Activated CD8-positive, alpha-beta memory T cell treated with anti-CD3 and anti-CD28 coated beads, Interleukin-2, amount 50 U/mL, for 4 hours (primary cell): Measurements from ENCODE around the gene KANSL1L.
"Not testable (repeated sequence)": the region's sequence is repeated elsewhere in the genome, so short reads cannot be mapped to it uniquely, and the experiment has no call there.

Source experiments
- DNase-seq: peaks from one replicate; pipeline ENCODE4 v3.0.0-alpha.2; 2020

KANSL1L gene

DNA sequence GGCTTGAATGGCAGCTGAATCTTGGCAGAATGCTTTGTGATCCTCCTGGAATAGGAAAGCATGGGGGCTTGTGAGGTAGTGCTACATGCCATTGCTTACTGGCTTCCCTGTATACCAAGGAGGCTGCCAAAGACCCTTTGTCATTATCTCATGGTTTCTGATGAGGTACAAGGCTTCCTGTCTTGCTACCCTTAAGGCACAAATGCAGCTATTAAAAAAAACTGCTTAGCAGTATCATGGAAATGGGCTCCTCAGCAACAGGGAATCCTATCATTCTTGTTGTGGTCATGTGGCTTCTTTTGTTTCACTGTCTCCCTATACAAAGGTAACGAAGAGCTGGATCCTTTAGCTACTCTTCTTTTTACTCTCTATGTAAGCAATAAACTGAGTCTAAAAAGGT, 6.6 kb upstream of the KANSL1L start:
- no peak for DNase-seq

DNA sequence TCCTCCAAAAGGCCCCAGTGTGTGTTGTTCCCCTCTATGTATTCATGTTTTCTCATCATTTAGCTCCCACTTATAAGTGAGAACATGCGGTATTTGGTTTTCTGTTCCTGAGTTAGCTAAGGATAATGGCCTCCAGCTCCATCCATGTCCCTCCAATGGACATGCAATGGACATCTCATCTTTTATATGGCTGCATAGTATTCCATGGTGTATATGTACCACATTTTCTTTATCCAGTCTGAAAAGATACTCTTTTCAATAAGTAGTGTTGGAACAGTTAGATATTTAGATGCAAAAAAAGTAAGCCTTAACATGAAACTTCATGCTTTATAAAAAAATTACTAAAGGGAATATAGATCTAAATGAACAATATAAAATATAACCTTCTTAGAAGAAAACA, 5.9 kb upstream of the KANSL1L start:
- not testable (repeated sequence) for DNase-seq

- no peak for DNase-seq
Observed at GRCh38 chr2:210174086-210174485, 2.9 kb upstream of the KANSL1L start.

DNA sequence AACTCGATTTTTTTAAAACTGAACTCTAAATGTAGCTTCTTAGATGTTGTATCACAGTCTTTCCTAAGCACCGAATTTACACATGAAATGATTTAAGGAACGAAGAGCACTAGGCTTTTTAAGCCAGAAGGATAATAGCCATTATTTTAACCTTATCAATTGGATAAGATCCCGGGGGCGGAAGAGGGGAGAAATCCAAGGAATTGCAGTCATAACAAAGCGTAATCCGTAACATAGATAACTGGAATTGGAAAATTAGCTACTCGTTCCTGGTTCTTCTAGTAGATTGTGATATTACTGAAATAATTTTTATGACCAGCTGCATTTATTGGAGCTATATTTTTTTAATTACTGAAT, 988 bp upstream of the KANSL1L start:
- no peak for DNase-seq

GRCh38 chr2:210170446-210171303, 534 bp downstream of the KANSL1L start:
- peak; percentile 98 for DNase-seq

DNA sequence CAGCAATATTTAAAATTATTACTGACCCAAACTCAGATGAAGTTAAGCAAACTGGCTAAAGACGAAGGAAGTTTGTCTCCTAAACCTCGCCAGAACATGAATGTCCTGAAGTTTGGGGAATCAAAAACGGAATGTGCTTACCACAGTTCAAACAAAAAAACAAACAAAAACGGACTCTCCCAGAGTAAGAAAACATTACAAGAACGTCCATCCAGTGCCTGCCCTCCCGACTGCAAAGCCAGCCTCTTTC, 1.1 kb downstream of the KANSL1L start:
- no peak for DNase-seq

- DNase-seq = no peak
Observed at GRCh38 chr2:210169516-210170195, 1.6 kb downstream of the KANSL1L start.

DNA sequence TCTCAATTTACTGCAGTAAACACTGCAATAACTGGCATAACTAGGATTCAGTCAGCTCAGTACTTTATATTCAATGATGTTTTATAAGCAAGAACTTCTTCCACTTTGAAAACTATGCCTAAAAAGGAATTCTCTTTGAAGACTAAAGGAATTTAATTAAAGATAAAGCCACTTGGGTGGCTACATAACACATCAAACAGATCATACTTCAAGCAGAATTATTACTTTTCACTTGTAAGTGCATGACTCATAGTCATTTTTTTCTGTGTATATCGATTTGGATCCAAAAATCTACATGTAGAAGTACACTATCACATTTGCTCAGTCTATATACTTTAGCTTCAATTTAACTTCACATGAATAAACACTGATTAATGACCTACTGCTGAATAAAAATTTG, 4.0 kb downstream of the KANSL1L start:
- DNase-seq = no peak

- DNase-seq = no peak
Observed at GRCh38 chr2:210162466-210163124, 8.6 kb downstream of the KANSL1L start.

GRCh38 chr2:210159059-210159458, 12.2 kb downstream of the KANSL1L start:
- DNase-seq = no peak

DNA sequence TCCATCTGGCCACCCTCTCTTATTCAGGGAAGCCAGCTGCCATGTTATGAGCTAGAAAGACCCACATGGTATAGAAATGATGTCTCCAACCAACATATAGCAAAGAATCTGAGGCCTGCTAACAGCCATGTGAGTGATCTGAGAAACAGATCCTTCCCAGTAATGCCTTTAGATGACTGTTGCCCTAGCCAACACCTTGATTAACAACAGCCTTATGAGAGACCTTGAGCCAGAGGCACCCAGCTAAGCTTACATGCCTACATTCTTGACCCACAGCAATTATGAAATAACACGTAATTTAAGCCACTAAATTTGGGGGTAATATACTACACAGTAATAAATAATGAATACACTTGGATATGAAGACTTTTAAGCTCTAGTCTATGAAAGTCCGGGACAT, 13.0 kb downstream of the KANSL1L start:
- no peak for DNase-seq

GRCh38 chr2:210157526-210157925, 13.7 kb downstream of the KANSL1L start:
- DNase-seq = no peak

- DNase-seq = no peak
Observed at GRCh38 chr2:210147614-210148013, 23.6 kb downstream of the KANSL1L start.

DNA sequence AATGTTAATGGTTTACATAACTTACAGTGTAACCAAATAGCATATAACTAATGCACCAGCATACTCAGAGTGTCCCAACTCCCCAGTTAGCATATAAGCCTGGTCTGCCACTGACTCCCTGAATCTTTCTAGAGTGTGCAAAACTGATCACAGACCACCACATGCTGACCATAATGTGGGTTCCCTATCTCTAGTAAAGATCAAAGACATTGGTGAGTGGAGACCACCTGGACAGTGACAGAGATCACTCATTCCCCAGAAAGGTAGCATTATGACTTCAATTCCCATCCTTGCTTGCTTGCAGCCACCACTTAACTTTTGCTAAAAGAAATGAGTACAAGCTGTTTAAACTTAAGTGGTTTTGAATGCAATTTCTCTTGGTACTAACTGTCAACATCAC, 39.0 kb downstream of the KANSL1L start:
- no peak for DNase-seq

- DNase-seq = no peak
Observed at GRCh38 chr2:210128961-210129360, 42.2 kb downstream of the KANSL1L start.

- no peak for DNase-seq
Observed at GRCh38 chr2:210113614-210114235, 57.5 kb downstream of the KANSL1L start.

GRCh38 chr2:210112871-210113270, 58.3 kb downstream of the KANSL1L start:
- no peak for DNase-seq

DNA sequence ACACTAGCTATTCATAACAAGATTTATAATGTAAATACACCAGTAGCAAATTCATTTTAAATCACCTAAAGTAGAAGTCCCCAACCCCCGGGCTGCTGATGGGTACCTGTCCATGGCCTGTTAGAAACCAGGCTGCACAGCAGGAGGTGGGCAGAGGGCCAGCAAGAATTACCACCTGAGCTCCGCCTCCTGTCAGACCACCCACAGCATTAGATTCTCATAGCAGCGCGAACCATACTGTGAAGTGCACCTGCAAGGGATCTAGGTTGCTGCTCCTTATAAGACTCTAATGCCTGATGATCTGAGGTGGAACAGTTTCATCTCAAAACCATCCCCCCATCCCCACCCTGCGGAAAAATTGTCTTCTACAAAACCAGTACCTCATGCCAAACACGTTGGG, 71.3 kb downstream of the KANSL1L start:
- no peak for DNase-seq

GRCh38 chr2:210094787-210095186, 76.4 kb downstream of the KANSL1L start:
- no peak for DNase-seq

DNA sequence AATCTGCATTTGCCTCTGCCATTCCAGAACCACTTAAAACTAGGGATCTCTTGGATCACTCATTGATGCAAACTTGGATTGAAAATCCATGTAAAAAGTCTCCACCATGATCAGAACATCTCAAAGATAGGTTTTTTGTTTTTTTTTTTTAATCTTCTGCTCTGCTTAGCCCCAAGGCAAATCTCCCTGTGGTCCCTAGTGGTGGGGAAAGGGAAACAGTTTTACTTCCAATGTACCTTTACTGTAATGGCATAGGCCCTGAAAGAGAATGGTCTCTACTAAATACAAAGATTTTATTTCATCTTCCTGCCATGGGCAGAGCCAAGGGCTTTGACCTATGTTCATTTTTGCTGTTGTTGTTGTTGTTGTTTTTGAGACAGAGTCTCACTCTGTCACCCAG, 78.4 kb downstream of the KANSL1L start:
- DNase-seq = no peak

- no peak for DNase-seq
Observed at GRCh38 chr2:210086930-210087329, 84.3 kb downstream of the KANSL1L start.

DNA sequence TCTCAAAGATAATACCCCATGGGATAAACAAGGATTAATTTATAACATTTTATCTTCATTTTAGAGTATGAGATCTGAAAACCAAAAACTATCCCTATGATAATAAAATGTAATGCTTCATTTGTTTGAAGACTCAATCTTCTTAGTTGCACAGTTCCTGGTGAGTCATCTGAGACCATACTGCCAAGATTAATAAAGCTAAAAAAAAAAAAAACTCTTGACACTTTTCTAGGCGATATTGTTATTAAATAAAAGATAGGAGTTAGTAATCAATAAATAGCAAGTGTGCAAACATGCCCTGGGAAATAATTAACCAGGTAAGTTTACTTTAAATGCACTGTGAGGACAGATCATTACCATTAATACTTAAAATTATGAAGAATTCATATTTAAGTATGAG, 84.9 kb downstream of the KANSL1L start:
- no peak for DNase-seq

DNA sequence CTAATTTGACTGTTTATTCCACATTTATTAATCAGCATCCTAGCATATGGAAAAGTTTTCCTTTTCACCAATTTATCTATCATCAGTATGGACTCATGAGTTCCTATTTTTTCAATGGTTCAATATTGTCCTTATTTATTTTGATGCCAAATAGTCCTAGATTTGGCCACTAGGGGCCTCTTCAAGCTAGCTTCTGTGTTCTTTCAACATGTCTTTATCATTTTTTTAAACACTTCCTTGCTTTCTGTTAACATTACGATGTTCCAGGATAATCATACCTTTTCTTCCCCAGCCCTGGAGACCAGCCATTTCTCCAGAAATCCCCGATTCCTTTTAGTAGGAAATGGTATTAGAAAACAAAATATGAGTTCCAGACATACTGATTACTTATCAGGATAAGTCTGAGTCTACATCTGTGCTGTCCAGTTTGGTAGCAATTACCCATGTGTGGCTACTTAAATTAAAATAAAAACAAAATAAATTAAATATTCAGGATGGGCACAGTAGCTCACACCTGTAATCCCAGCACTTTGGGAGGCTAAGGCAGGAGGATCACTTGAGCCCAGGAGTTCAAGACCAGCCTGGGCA, 98.2 kb downstream of the KANSL1L start:
- DNase-seq = no peak

- no peak for DNase-seq
Observed at GRCh38 chr2:210072493-210072892, 98.7 kb downstream of the KANSL1L start.
